Medulla oblongata (tissue), 1 donor: ENCODE data around the gene REELD1.
A peak's percentile ranks its signal among the peaks of the same experiment; 100 is the strongest.

Source experiments
- DNase-seq: peaks from one replicate; pipeline ENCODE4 v3.0.0-alpha.2; 2015; ENCODE audit errors: extremely low spot score

Gene REELD1

DNA sequence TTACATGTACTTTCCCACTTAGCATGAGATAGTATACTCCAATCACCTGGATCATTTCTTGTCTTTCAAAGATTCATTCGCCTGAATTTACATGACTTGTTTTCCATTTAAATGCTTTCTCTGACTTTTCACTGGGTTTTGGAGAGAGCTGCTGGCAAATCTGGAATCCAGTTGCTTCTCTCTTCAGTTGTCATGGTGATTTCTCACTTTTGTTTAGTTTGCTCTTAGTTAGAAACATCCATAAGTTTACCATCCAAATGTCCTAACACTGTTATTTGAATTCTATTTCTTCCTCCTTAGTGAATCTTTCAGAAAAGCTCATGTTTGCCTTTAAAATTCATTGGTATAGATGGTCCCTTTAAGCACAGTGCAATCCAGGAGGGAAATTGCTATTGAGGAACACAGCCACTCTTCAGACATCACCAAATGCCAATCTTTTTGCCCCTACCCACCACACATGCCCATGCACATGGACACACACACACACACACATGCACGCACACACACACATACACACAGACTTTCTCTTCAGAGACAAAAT lies 51.7 kb downstream of the REELD1 start:
- DNase-seq = peak; percentile 46

- DNase-seq = no peak
These were observed 53.5 kb downstream of the REELD1 start for GRCh38 chr4:146267826-146268225.

- DNase-seq = no peak
These were observed 54.9 kb downstream of the REELD1 start for GRCh38 chr4:146269228-146269653.

GRCh38 chr4:146271466-146271865 lies 57.1 kb downstream of the REELD1 start:
- no peak for DNase-seq

- DNase-seq = no peak
These were observed 59.0 kb downstream of the REELD1 start for GRCh38 chr4:146273204-146273901.

DNA sequence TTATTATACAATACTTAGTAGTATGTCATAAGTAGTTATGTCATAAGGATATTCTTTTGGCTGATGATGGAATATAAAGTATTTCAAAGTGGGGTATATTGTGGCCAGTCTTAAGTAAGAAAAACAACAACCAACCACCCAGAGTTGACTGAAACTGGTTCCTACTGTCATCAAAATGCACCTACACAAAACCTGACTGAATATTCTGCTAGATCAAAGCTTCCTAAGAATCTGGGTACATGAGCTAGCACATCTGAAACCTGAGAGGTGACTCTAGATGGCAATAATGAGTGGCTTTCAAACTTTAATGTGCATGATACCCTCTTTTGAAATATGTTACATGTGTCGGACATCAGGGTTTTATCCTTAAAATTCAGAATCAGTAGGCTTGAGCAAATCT lies 60.4 kb downstream of the REELD1 start:
- DNase-seq = no peak

DNA sequence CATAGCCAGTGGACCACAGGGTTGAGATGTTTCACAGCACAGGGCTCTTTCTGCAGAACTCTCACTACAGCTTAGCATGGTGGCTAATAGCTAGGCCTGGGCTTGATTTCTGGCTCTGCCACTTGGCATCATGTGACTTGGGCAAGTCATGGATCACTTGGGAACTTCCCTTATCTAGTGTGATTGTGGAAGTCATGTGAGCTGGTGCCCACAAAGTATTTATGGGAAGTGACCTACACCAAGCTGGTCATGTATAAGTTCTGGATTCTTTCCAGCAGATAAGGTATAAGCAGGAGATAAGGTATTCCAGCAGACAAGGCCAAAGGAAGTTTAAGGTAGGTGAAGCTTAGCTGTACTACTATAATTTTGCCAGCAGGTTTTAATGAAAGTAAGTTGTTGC lies 61.0 kb downstream of the REELD1 start:
- DNase-seq = no peak

DNA sequence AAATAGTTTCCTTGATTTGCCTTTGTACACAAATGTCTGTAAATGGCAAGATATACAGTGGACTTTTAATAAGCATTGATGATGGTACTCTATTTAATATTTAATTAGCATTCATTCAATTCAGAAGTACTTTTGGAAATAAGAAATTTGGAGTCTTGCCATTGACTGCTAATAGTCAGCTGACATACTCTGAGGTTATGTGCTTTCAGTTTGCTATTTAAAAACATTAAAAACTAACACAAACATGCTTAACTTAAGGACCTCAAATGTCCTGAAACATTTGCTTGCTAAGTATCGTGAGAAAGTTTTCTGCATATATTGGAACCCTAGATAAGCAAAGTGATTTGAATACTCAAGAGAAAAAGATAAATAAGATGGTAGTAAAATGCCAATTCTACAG lies 64.6 kb downstream of the REELD1 start:
- DNase-seq = no peak
